K562 (cell line): ENCODE data around the gene INSM1. TPM values are rescaled to one million over a fixed set of nuclear protein-coding genes. Genes with fewer than 3 reads are reported as not detected.
A peak's percentile ranks its signal among the peaks of the same experiment; 100 is the strongest.

Experiments
- ATAC-seq: fragments of 200-7000 bp; cut with Tn5 transposase; 3 replicates; pipeline ENCODE4 v1.9.1; 2020; ENCODE audit warnings: moderate library complexity
- BruUV-seq: library from RNA; stranded (reverse); fragments of 400-500 nt; replicated peaks from 2 replicates; lab custom pipeline; 2021; lab: Mats Ljungman, UMichigan
- CTCF ChIA-PET: fragments of 300-600 bp; formaldehyde crosslinking; extraction: SDS; loops from one replicate; lab custom pipeline; 2021; ENCODE audit warnings: low intra/inter-chr PET ratio; lab: Yijun Ruan, JAX
- POLR2A ChIA-PET: fragments of 300-600, 350-650 bp; sonication (Branson Sonifier 250); formaldehyde crosslinking; extraction: SDS; loops from one replicate; lab custom pipeline; 2021; ENCODE audit warnings: antibody characterized with exemption, inconsistent platforms; lab: Yijun Ruan, JAX
- DNase-seq, 4 experiments: peaks; one replicate each; pipeline versions ENCODE4 v3.0.0 to v3.0.0-alpha.2; 2011 to 2018; ENCODE audit warnings: low spot score in 3 of 4, mixed read lengths in 3 of 4; ENCODE audit errors: extremely low read depth in 1 of 4
- FAIRE-seq: peaks from 2 replicates; lab custom pipeline; 2011; peaks lifted over from hg19 to GRCh38; lab: Jason Lieb, UNC
- H2AFZ ChIP-seq: 2 replicates; pipeline ENCODE4 v1.6.0; 2011; ENCODE audit warnings: low read depth, low read length, control low read depth, inconsistent platforms
- H3K27ac ChIP-seq: fragments of 200-600 bp; 3 replicates; pipeline ENCODE4 v1.8.0; 2011; ENCODE audit warnings: low read depth, mild to moderate bottlenecking, control low read depth, inconsistent platforms, low read length, moderate library complexity, mixed read lengths; ENCODE audit errors: extremely low read depth
- H3K27me3 ChIP-seq, 2 experiments: fragments of 300-600 bp in 1 of 2; 2 replicates in 1 of 2; 3 replicates in 1 of 2; pipeline versions ENCODE4 v1.6.0 to v1.8.0; 2011; ENCODE audit warnings: inconsistent platforms in 2 of 2, low read length in 2 of 2, mild to moderate bottlenecking in 1 of 2, mixed read lengths in 1 of 2, moderate library complexity in 1 of 2; ENCODE audit not compliant: control insufficient read depth in 2 of 2, insufficient read depth in 2 of 2
- H3K36me3 ChIP-seq: fragments of 300-600 bp; 3 replicates; pipeline ENCODE4 v1.8.0; 2011; ENCODE audit warnings: mild to moderate bottlenecking, low read length, inconsistent platforms; ENCODE audit not compliant: control insufficient read depth, insufficient read depth
- H3K4me1 ChIP-seq, 2 experiments: fragments of 200-600 bp in 1 of 2; replicated peaks in 1 of 2; 2 replicates in 1 of 2; 3 replicates in 1 of 2; pipeline versions ENCODE4 v1.5.1 to v1.8.0; 2011; ENCODE audit warnings: inconsistent platforms in 2 of 2, low read length in 2 of 2, mild to moderate bottlenecking in 1 of 2, mixed read lengths in 1 of 2, moderate library complexity in 1 of 2; ENCODE audit not compliant: control insufficient read depth in 2 of 2, insufficient read depth in 2 of 2
- H3K4me2 ChIP-seq: 2 replicates; pipeline ENCODE4 v1.6.1; 2011; ENCODE audit warnings: low read length, control low read depth, inconsistent platforms, mixed read lengths; ENCODE audit not compliant: insufficient read depth
- H3K4me3 ChIP-seq: fragments of 200-600 bp; sonication (generic), shearing (Covaris generic); 2 replicates; pipeline ENCODE4 v1.5.1; 2016; ENCODE audit warnings: control low read depth, inconsistent platforms
- H3K79me2 ChIP-seq: fragments of 200-600 bp; 3 replicates; pipeline ENCODE4 v1.8.0; 2011; ENCODE audit warnings: low read length, inconsistent platforms; ENCODE audit not compliant: control insufficient read depth, insufficient read depth
- H3K9ac ChIP-seq, 2 experiments: 2 replicates each; pipeline versions ENCODE4 v1.6.0 to v1.6.1; 2011; ENCODE audit warnings: low read depth in 2 of 2, low read length in 2 of 2, control low read depth in 1 of 2, inconsistent platforms in 1 of 2, mild to moderate bottlenecking in 1 of 2, mixed read lengths in 1 of 2; ENCODE audit not compliant: insufficient read depth in 1 of 2
- H3K9me1 ChIP-seq: one replicate; pipeline ENCODE4 v1.6.0; 2011; ENCODE audit warnings: inconsistent platforms, mild to moderate bottlenecking, low read length, moderate library complexity; ENCODE audit not compliant: control insufficient read depth, insufficient read depth
- H3K9me3 ChIP-seq: replicated peaks from 2 replicates; pipeline ENCODE4 v1.5.1; 2011; ENCODE audit warnings: low read depth, low read length, inconsistent platforms; ENCODE audit not compliant: control insufficient read depth, insufficient read depth
- H4K20me1 ChIP-seq: replicated peaks from 2 replicates; pipeline ENCODE4 v1.6.1; 2011; ENCODE audit warnings: low read length, inconsistent platforms, mixed read lengths; ENCODE audit not compliant: control insufficient read depth, insufficient read depth
- CTCF ChIP-seq, 3 experiments: IDR thresholded peaks in 2 of 3; conservative IDR thresholded peaks in 1 of 3; 2 replicates each; pipeline ENCODE4 v1.5.1; 2011 to 2012; ENCODE audit warnings: low read length in 3 of 3, mild to moderate bottlenecking in 3 of 3, control low read depth in 2 of 3, improper control_type of control experiment in 1 of 3, inconsistent platforms in 1 of 3, low read depth in 1 of 3, mixed read lengths in 1 of 3, moderate library complexity in 1 of 3; ENCODE audit not compliant: insufficient read depth in 2 of 3
- DEAF1 ChIP-seq: fragments of 450-650 bp; formaldehyde crosslinking; IDR thresholded peaks from 2 replicates; pipeline ENCODE4 v1.4.0; 2020; ENCODE audit warnings: mild to moderate bottlenecking, moderate library complexity
- LCOR ChIP-seq: sonication (generic); formaldehyde crosslinking; IDR thresholded peaks from 2 replicates; pipeline ENCODE4 v1.8.0; 2022; ENCODE audit warnings: mild to moderate bottlenecking, missing genetic modification reagents
- NKRF ChIP-seq: fragments of 450-650 bp; IDR thresholded peaks from 2 replicates; pipeline ENCODE4 v1.6.1; 2016; ENCODE audit warnings: borderline replicate concordance
- POLR2AphosphoS5 ChIP-seq: IDR thresholded peaks from 2 replicates; pipeline ENCODE4 v1.6.1; 2011; ENCODE audit warnings: mild to moderate bottlenecking, low read depth, low read length, moderate library complexity; ENCODE audit not compliant: control insufficient read depth, insufficient read depth
- RAD21 ChIP-seq, 2 experiments: fragments of 250-450 bp in 1 of 2; fragments of 450-650 bp in 1 of 2; sonication (Bioruptor Pico) in 1 of 2; formaldehyde crosslinking in 1 of 2; IDR thresholded peaks in 1 of 2; conservative IDR thresholded peaks in 1 of 2; 2 replicates each; pipeline versions ENCODE4 v1.4.0 to v1.8.0; 2020 to 2022; ENCODE audit warnings: mild to moderate bottlenecking in 2 of 2, moderate library complexity in 1 of 2
- SFPQ ChIP-seq: fragments of 200-400 bp; formaldehyde crosslinking; IDR thresholded peaks from 2 replicates; pipeline ENCODE4 v1.6.1; 2017; ENCODE audit warnings: mild to moderate bottlenecking, low read depth, low read length, moderate library complexity
- SMC3 ChIP-seq: conservative IDR thresholded peaks from 2 replicates; pipeline ENCODE4 v1.6.1; 2011; ENCODE audit warnings: low read depth, low read length, improper control_type of control experiment; ENCODE audit not compliant: insufficient read depth
- WGBS: fragments of 100-300 bp; shearing (Covaris generic); methylation state at CpG from one replicate; pipeline ENCODE4 v1.1.6; 2016; ENCODE audit warnings: low coverage, mixed read lengths; ENCODE audit not compliant: insufficient coverage; ENCODE audit errors: missing lambda C conversion rate; 5-methylcytosine and 5-hydroxymethylcytosine counted together
- in situ Hi-C: fragments of 300-500 bp; cut with MboI; formaldehyde crosslinking; loops from 4 replicates; pipeline ENCODE4 v1.15.0; 2018; ENCODE audit warnings: inconsistent platforms, mixed read lengths
- intact Hi-C: fragments of 100-400 bp; cut with micrococcal nuclease; formaldehyde crosslinking; loops from 2 replicates; pipeline ENCODE4 v1.14.2; 2022
- polyA plus RNA-seq, 8 experiments: library from polyadenylated mRNA; depleted of rRNA in 4 of 8; stranded (reverse) in 5 of 8; unstranded in 3 of 8; fragments of >200 nt; fragmentation: Nextera tagmentation in 2 of 8; fragmentation: Illumina TruSeq in 1 of 8; extraction: Ambion mirVana in 2 of 8; extraction: Trizol in 1 of 8; gene quantifications; 2 replicates each; pipeline versions ENCODE4 v1.2.1 to v1.2.3, GENCODE V29; 2011 to 2014; ENCODE audit warnings: inconsistent platforms in 1 of 8, missing spikeins in 1 of 8
- total RNA-seq, 7 experiments: library from RNA; depleted of rRNA in 6 of 7; stranded (reverse); fragments of >200 nt in 6 of 7; fragmentation: Illumina TruSeq in 2 of 7; extraction: Trizol in 2 of 7; gene quantifications; 2 replicates each; pipeline versions ENCODE4 v1.2.1 to v1.2.3, GENCODE V29; 2011 to 2021; ENCODE audit warnings: low replicate concordance in 1 of 7

The INSM1 gene
- total and polyA plus RNA-seq, 9 of the 15 experiments (the other 6 are each of a cell fraction or from before 2014, with no cell fraction given) = not detected

GRCh38 chr20:20360464-20360863, 7.4 kb upstream of the INSM1 start:
- BruUV-seq = no TSS peak
- H3K27ac ChIP-seq = no peak overlapping the region
- H3K4me1 ChIP-seq = no peaks in the 10 kb centered on the region; a peak in 1 of 5 replicates
- no peak overlapping the region for H3K4me2 ChIP-seq
- no peaks in the 10 kb centered on the region for H3K36me3 ChIP-seq
- peaks cover 0 to 16% of the 10 kb centered on the region in 2 experiments; a peak in 2 of 5 replicates for H3K27me3 ChIP-seq
- DNase-seq (peak; percentile 44 to 53 (median 50)), ATAC-seq (peak; percentile 86), FAIRE-seq (peak; percentile 79)
- WGBS = 0% methylated on average over 6 of the region's 6 CpGs
- intact Hi-C loops (loop anchor here (2.0 kb wide), 1 partner anchor 208 kb away; no protein-coding TSS in a partner anchor), in situ Hi-C loops (no loop called here)
- no peak overlapping the region for H2AFZ ChIP-seq
- H3K4me3 ChIP-seq = no peak overlapping the region
- no peaks in the 10 kb centered on the region for H3K9me3 ChIP-seq
- ChIA-PET CTCF (interaction anchor here (0.7 to 1.5 kb wide), 3 partner anchors 47 to 208 kb away, joined by 3 to 5 read pairs (median 5); no protein-coding TSS in a partner anchor), POLR2A (no interaction called here)
- H4K20me1 ChIP-seq = no peaks in the 10 kb centered on the region
- no peak overlapping the region for H3K9ac ChIP-seq
- H3K79me2 ChIP-seq = no peaks in the 10 kb centered on the region
- no peaks in the 10 kb centered on the region for H3K9me1 ChIP-seq
- TF ChIP-seq RAD21 (CRISPR knock-in tag; conservative IDR thresholded peaks at IDR 0.05 in 1 of 2, IDR thresholded peaks at IDR 0.05 in 1 of 2) (peak; percentile 51 to 62), SMC3 (peak; percentile 33; the same call in 1 of the 2 replicates), SFPQ (no peak), NKRF (no peak), POLR2AphosphoS5 (no peak), CTCF (IDR thresholded peaks at IDR 0.05 in 2 of 3, conservative IDR thresholded peaks at IDR 0.05 in 1 of 3; ENCODE audit: insufficient read depth in 2 of 3, low read depth in 1 of 3, low read length in 3 of 3) (peak; percentile 60 to 77 (median 62)), LCOR (CRISPR knock-in tag) (no peak), DEAF1 (CRISPR knock-in tag) (0 out of 2 replicates have a peak, but pooled peaks have one; percentile 19)
